RWPE2 (cell line): ENCODE results near the gene SEMA4B.
A peak's percentile ranks its signal among the peaks of the same experiment; 100 is the strongest.

Source experiments
- ATAC-seq: fragments of 200-7000 bp; cut with Tn5 transposase; 3 replicates; pipeline ENCODE4 v1.9.1; 2021; ENCODE audit warnings: low read depth
- DNase-seq: peaks from one replicate; pipeline ENCODE4 v3.0.0-alpha.2; 2020; ENCODE audit warnings: low spot score
- H3K27ac ChIP-seq: fragments of 450-650 bp; 2 replicates; pipeline ENCODE4 v1.5.1; 2017; ENCODE audit warnings: mild to moderate bottlenecking; ENCODE audit not compliant: poor library complexity, severe bottlenecking
- H3K27me3 ChIP-seq: fragments of 250-450 bp; sonication (Bioruptor Pico); 2 replicates; pipeline ENCODE4 v1.5.1; 2021; ENCODE audit warnings: mild to moderate bottlenecking, moderate library complexity; ENCODE audit not compliant: insufficient read depth, poor library complexity, severe bottlenecking
- H3K36me3 ChIP-seq: fragments of 250-450 bp; sonication (Bioruptor Pico); 2 replicates; pipeline ENCODE4 v1.5.1; 2020; ENCODE audit warnings: low read depth, mild to moderate bottlenecking, moderate library complexity
- H3K4me1 ChIP-seq: fragments of 250-450 bp; sonication (Bioruptor Pico); 2 replicates; pipeline ENCODE4 v1.5.1; 2021; ENCODE audit warnings: mild to moderate bottlenecking, moderate library complexity; ENCODE audit not compliant: insufficient read depth, poor library complexity, severe bottlenecking
- H3K4me3 ChIP-seq: fragments of 250-450 bp; sonication (Bioruptor Pico); 2 replicates; pipeline ENCODE4 v1.5.1; 2021; ENCODE audit warnings: mild to moderate bottlenecking, moderate library complexity; ENCODE audit not compliant: severe bottlenecking
- H3K9me3 ChIP-seq: fragments of 250-450 bp; sonication (Bioruptor Pico); 2 replicates; pipeline ENCODE4 v1.5.1; 2021; ENCODE audit warnings: mild to moderate bottlenecking, moderate library complexity; ENCODE audit not compliant: severe bottlenecking
- CTCF ChIP-seq: fragments of 450-650 bp; IDR thresholded peaks from one replicate; pipeline ENCODE4 v1.5.1; 2017; ENCODE audit warnings: mild to moderate bottlenecking, moderate library complexity; ENCODE audit not compliant: poor library complexity, severe bottlenecking

Gene SEMA4B

GRCh38 chr15:90230071-90230494 is 29.0 kb downstream of the SEMA4B start:
- no peak for DNase-seq
- no peak for ATAC-seq
- Histone ChIP-seq H3K4me3 (no peak overlapping the region), H3K9me3 (no peaks in the 10 kb centered on the region), H3K36me3 (peaks cover 70% of the 10 kb centered on the region), H3K4me1 (no peaks in the 10 kb centered on the region), H3K27ac (peak overlapping the region; percentile 73), H3K27me3 (no peaks in the 10 kb centered on the region)
- no peak for TF ChIP-seq CTCF

GRCh38 chr15:90230610-90231009 is 29.5 kb downstream of the SEMA4B start:
- H3K4me3 ChIP-seq = no peak overlapping the region
- DNase-seq (no peak), ATAC-seq (no peak)
- no peaks in the 10 kb centered on the region for H3K27me3 ChIP-seq
- H3K9me3 ChIP-seq = no peaks in the 10 kb centered on the region
- peaks cover 64% of the 10 kb centered on the region for H3K36me3 ChIP-seq
- H3K4me1 ChIP-seq = no peaks in the 10 kb centered on the region
- H3K27ac ChIP-seq = peak overlapping the region; percentile 73
- TF ChIP-seq CTCF = no peak

GRCh38 chr15:90231028-90232017 is 30.2 kb downstream of the SEMA4B start:
- H3K36me3 ChIP-seq = peaks cover 60% of the 10 kb centered on the region
- no peak overlapping the region for H3K4me3 ChIP-seq
- H3K4me1 ChIP-seq = no peaks in the 10 kb centered on the region
- ATAC-seq (no peak), DNase-seq (no peak)
- TF ChIP-seq CTCF = no peak
- peak overlapping the region; percentile 73 for H3K27ac ChIP-seq
- H3K27me3 ChIP-seq = no peaks in the 10 kb centered on the region
- H3K9me3 ChIP-seq = no peaks in the 10 kb centered on the region

- no peak for ATAC-seq
- no peaks in the 10 kb centered on the region for H3K9me3 ChIP-seq
- H3K4me3 ChIP-seq = no peak overlapping the region
- TF ChIP-seq CTCF = no peak
- H3K36me3 ChIP-seq = peaks cover 54% of the 10 kb centered on the region
- peak overlapping the region; percentile 73 for H3K27ac ChIP-seq
- DNase-seq = no peak
- no peaks in the 10 kb centered on the region for H3K4me1 ChIP-seq
- H3K27me3 ChIP-seq = no peaks in the 10 kb centered on the region
These were observed 31.1 kb downstream of the SEMA4B start for GRCh38 chr15:90232196-90232595.

- no peaks in the 10 kb centered on the region for H3K27me3 ChIP-seq
- no peaks in the 10 kb centered on the region for H3K4me1 ChIP-seq
- peak; percentile 94 for TF ChIP-seq CTCF
- peak overlapping the region; percentile 73 for H3K27ac ChIP-seq
- peak overlapping the region; percentile 47 for H3K4me3 ChIP-seq
- H3K36me3 ChIP-seq = peaks cover 53% of the 10 kb centered on the region
- ATAC-seq (no peak; the same call in 2 of the 3 replicates), DNase-seq (no peak)
- H3K9me3 ChIP-seq = no peaks in the 10 kb centered on the region
These were observed 31.8 kb downstream of the SEMA4B start for GRCh38 chr15:90232941-90233386.
